Activated T-cell treated with anti-CD3 and anti-CD28 coated beads, Interleukin-2, amount 50 U/mL, for 4 hours (primary cell): ENCODE measurements around the gene SSX7. TPM values are rescaled to one million over a fixed set of nuclear protein-coding genes. Genes with fewer than 3 reads are reported as not detected.
"Not testable (repeated sequence)": the region's sequence is repeated elsewhere in the genome, so short reads cannot be mapped to it uniquely, and the experiment has no call there.

Experiments
- ATAC-seq, 2 donors: fragments of 200-7000 bp; cut with Tn5 transposase; one replicate each; pipeline ENCODE4 v1.10.0; 2021
- DNase-seq: peaks from one replicate; pipeline ENCODE4 v3.0.0-alpha.2; 2020
- H3K27me3 Mint-ChIP-seq: one replicate; pipeline ENCODE4 v1.8.0; 2021; ENCODE audit warnings: low read depth, mixed read lengths
- H3K36me3 Mint-ChIP-seq: one replicate; pipeline ENCODE4 v1.8.0; 2022; ENCODE audit warnings: mixed read lengths; ENCODE audit not compliant: insufficient read depth
- H3K4me1 Mint-ChIP-seq: one replicate; pipeline ENCODE4 v1.8.0; 2021; ENCODE audit warnings: low read depth, mixed read lengths
- H3K4me3 Mint-ChIP-seq: one replicate; pipeline ENCODE4 v1.8.0; 2021; ENCODE audit warnings: mild to moderate bottlenecking, moderate library complexity, mixed read lengths
- H3K9me3 Mint-ChIP-seq: one replicate; pipeline ENCODE4 v1.8.0; 2021; ENCODE audit warnings: mixed read lengths
- total RNA-seq, 3 donors: library from RNA; stranded (reverse); gene quantifications; one replicate each; pipeline ENCODE4 v1.2.1, GENCODE V29; 2021

SSX7 gene
- total RNA-seq = not detected

- H3K4me3 Mint-ChIP-seq, H3K9me3 Mint-ChIP-seq, H3K4me1 Mint-ChIP-seq, H3K36me3 Mint-ChIP-seq, DNase-seq, H3K27me3 Mint-ChIP-seq, ATAC-seq: not testable (repeated sequence)
These were observed at the start of gene SSX7 for GRCh38 chrX:52654800-52655199. SSX7 (minus strand) TSS chrX:52654900; CDS start chrX:52653472, 1,428 bp downstream.

DNA sequence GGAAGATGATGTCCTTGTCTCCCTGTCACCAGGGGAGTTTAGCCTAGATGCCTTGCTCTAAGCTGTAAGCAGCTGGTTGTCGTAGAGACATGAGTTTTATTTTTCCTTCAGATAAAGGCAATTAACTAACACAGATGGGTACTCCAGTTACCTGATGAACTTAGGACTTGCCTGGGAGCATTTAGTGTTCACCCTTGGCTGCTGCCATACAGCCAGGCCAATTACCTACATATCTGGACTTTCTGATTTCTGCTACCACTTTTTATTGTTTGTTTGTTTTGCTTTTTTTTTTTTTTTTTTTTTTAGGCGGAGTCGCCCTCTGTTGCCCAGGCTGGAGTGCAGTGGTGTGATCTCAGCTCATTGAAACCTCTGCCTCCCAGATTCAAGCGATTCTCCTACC, 37.3 kb upstream of the SSX7 start:
- not testable (repeated sequence) for H3K4me3 Mint-ChIP-seq, H3K36me3 Mint-ChIP-seq, DNase-seq, H3K27me3 Mint-ChIP-seq, H3K9me3 Mint-ChIP-seq, H3K4me1 Mint-ChIP-seq, ATAC-seq

- not testable (repeated sequence) for ATAC-seq, H3K27me3 Mint-ChIP-seq, DNase-seq, H3K4me1 Mint-ChIP-seq, H3K9me3 Mint-ChIP-seq, H3K36me3 Mint-ChIP-seq, H3K4me3 Mint-ChIP-seq
These were observed 7.5 kb upstream of the SSX7 start for GRCh38 chrX:52662218-52662617.

GRCh38 chrX:52655475-52655874, 775 bp upstream of the SSX7 start:
- ATAC-seq, DNase-seq, H3K4me1 Mint-ChIP-seq, H3K4me3 Mint-ChIP-seq, H3K27me3 Mint-ChIP-seq, H3K36me3 Mint-ChIP-seq, H3K9me3 Mint-ChIP-seq: not testable (repeated sequence)

GRCh38 chrX:52650676-52651075, 4.0 kb downstream of the SSX7 start:
- not testable (repeated sequence) for H3K27me3 Mint-ChIP-seq, H3K9me3 Mint-ChIP-seq, DNase-seq, H3K4me3 Mint-ChIP-seq, H3K4me1 Mint-ChIP-seq, ATAC-seq, H3K36me3 Mint-ChIP-seq

- not testable (repeated sequence) for H3K9me3 Mint-ChIP-seq, H3K4me3 Mint-ChIP-seq, H3K36me3 Mint-ChIP-seq, ATAC-seq, H3K4me1 Mint-ChIP-seq, DNase-seq, H3K27me3 Mint-ChIP-seq
These were observed 5.7 kb downstream of the SSX7 start for GRCh38 chrX:52648956-52649355.

GRCh38 chrX:52628483-52628882, 26.2 kb downstream of the SSX7 start:
- H3K9me3 Mint-ChIP-seq, DNase-seq, H3K4me1 Mint-ChIP-seq, H3K27me3 Mint-ChIP-seq, ATAC-seq, H3K4me3 Mint-ChIP-seq, H3K36me3 Mint-ChIP-seq: not testable (repeated sequence)

DNA sequence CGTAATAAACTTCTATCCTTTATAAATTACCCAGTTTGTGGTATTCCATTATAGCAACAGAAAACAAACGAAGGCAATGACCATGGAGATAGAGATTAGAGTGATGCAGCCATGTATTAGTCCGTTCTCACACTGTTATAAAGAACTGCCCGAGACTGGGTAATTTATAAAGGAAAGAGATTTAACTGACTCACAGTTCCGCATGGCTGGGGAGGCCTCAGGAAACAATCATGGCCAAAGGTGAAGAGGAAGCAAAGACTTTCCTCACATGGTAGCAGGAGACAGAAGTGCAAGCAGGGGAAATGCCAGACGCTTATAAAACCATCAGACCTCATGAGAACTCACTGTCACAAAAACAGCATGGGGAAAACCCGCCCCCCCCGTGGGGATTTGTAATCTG, 34.0 kb downstream of the SSX7 start:
- H3K36me3 Mint-ChIP-seq, H3K4me1 Mint-ChIP-seq, H3K9me3 Mint-ChIP-seq, H3K27me3 Mint-ChIP-seq, DNase-seq, ATAC-seq, H3K4me3 Mint-ChIP-seq: not testable (repeated sequence)

GRCh38 chrX:52608961-52609360, 45.7 kb downstream of the SSX7 start:
- no peaks in the 10 kb centered on the region for H3K4me1 Mint-ChIP-seq

GRCh38 chrX:52603151-52603550, 51.5 kb downstream of the SSX7 start:
- H3K4me3 Mint-ChIP-seq, ATAC-seq, H3K36me3 Mint-ChIP-seq, H3K9me3 Mint-ChIP-seq, H3K27me3 Mint-ChIP-seq, H3K4me1 Mint-ChIP-seq, DNase-seq: not testable (repeated sequence)

More at GRCh38 chrX:52608961-52609360, 45.7 kb downstream of the SSX7 start:
- H3K27me3 Mint-ChIP-seq = peaks cover 2% of the 10 kb centered on the region
- no peaks in the 10 kb centered on the region for H3K36me3 Mint-ChIP-seq
- ATAC-seq (no peak), DNase-seq (no peak)
- H3K4me3 Mint-ChIP-seq = no peak overlapping the region
- no peaks in the 10 kb centered on the region for H3K9me3 Mint-ChIP-seq

DNA sequence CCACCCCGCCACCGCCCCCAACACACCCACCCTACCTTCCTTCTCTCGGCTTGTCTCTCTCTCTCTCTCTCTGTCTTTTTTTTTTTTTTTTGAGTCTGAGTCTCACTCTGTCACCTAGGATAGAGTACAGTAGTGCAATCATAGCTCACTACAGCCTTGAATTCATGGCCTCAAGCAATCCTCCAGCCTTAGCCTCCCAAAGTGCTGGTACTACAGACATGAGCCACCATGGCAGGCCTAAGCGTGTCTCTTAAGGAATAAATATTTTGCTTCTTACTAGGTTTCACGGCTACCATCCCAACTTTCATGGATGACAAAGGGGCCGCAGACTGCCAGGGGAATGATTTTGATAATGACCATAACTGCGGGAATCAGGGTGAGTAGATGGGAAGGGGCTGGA, 55.8 kb downstream of the SSX7 start:
- no peak overlapping the region for H3K4me3 Mint-ChIP-seq

GRCh38 chrX:52594658-52595057, 60.0 kb downstream of the SSX7 start:
- no peaks in the 10 kb centered on the region for H3K4me1 Mint-ChIP-seq
- DNase-seq = no peak
- H3K27me3 Mint-ChIP-seq = no peaks in the 10 kb centered on the region
- H3K36me3 Mint-ChIP-seq = no peaks in the 10 kb centered on the region
- H3K4me3 Mint-ChIP-seq = no peak overlapping the region
- ATAC-seq = no peak
- H3K9me3 Mint-ChIP-seq = no peaks in the 10 kb centered on the region

More for the DNA sequence above, 55.8 kb downstream of the SSX7 start:
- Mint-ChIP-seq H3K4me1 (no peaks in the 10 kb centered on the region), H3K27me3 (no peaks in the 10 kb centered on the region), H3K36me3 (no peaks in the 10 kb centered on the region), H3K9me3 (no peaks in the 10 kb centered on the region)
- ATAC-seq = no peak
- DNase-seq = no peak

Other genes starting within 250 kb of the SSX7 start
- not detected for gene XAGE1A, start 159.1 kb downstream of the SSX7 start, total RNA-seq
- gene XAGE1B, start 137.8 kb downstream of the SSX7 start, total RNA-seq = not detected
- gene SSX2, start 52.3 kb upstream of the SSX7 start, total RNA-seq = under 1 TPM in 1 of 3 donors, not detected in 2; 0.23 TPM
- gene SSX2B, start 96.4 kb upstream of the SSX7 start, total RNA-seq = under 1 TPM in 1 of 3 donors, not detected in 2; 0.21 TPM
- not detected for gene SPANXN5, start 142.5 kb upstream of the SSX7 start, total RNA-seq
- not detected for gene XAGE5, start 156.4 kb upstream of the SSX7 start, total RNA-seq
- not detected for gene XAGE3, start 213.2 kb upstream of the SSX7 start, total RNA-seq
- 10 to 100 TPM; 13.4 to 18.2 (median 14.2) TPM for gene FAM156B, start 242.4 kb upstream of the SSX7 start, total RNA-seq